GM18519 (cell line): Measurements from ENCODE around the gene ZC3H12D.

ENCODE experiments used
- ATAC-seq: cut with Tn5 transposase; IDR thresholded peaks from one replicate; pipeline ENCODE4 v1.9.1; 2021; ENCODE audit warnings: mild to moderate bottlenecking, moderate library complexity; ENCODE audit not compliant: unreplicated experiment, low FRiP score

The ZC3H12D gene

GRCh38 chr6:149422581-149422980 lies 62.2 kb downstream of the ZC3H12D start:
- ATAC-seq = no peak

DNA sequence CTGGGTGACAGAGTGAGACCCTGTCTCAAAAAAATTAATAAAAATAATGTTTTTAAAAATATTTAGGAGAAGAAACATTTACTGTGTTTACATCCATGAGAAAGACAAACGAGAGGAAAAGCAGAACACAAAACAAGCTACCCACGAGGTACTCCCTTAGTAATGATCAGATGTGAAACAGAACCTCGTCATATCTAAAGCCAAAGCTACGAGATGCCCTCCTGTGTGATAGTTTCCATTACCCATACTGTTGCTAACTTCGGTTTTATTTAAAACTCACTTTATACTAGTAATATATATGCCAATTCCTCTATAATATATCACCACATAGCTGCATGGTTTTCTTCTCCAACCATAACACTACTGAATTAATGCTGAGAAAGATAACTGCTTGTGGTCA lies 63.7 kb downstream of the ZC3H12D start:
- no peak for ATAC-seq

DNA sequence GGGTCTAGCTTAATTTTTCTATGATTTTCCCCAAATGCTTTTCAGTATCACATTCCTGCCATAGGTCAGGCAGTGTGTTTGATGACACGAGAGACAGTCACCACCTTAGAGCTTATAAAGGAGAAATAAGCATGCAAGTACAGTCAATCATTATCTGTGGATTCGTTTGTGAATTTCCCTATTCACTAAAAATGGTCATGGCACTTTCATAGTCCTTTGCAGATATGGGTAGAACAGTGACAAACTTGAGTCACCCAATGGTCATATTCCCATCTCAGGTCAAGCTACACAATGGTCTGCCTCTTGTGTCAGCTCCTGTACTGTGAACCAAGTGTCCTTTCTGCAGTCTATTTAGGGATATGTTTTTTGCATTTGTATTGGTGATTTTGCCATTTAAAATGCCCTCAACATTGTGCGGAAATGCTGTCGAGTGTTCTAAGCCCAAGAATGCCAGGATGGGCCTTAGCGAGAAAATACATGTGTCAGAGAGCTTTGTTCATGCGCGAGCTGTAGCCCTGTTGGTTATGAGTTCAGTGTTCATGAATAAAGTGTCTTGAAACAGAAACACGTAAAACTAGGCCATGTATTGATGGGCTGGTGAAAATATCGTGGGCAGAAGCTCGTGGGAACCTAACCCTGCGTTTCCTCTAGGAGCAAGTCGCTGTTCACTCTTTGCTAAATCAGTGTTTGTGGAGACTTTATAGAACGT lies 65.0 kb downstream of the ZC3H12D start:
- no peak for ATAC-seq

GRCh38 chr6:149414821-149415220 lies 70.0 kb downstream of the ZC3H12D start:
- ATAC-seq = no peak

- no peak for ATAC-seq
Observed at GRCh38 chr6:149414009-149414408, 70.8 kb downstream of the ZC3H12D start.

DNA sequence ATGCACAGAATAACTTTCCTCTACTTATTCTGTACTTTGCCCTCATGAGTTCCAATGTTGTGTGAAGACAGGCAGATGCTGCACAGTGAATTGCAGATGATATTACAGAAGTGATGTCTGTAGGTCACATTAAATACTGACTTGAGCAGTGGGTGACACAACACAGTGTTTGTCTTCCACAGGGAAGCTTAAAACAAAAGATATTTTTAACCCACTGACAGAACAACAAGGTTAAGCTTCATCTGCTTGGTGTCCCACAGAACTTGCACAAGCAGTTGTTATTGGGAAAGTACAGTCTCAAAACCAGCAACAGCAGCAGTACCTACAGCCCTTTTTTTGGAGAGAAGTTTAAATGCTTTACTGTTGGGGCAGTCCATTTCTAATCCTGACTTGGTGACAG lies 74.3 kb downstream of the ZC3H12D start:
- no peak for ATAC-seq

DNA sequence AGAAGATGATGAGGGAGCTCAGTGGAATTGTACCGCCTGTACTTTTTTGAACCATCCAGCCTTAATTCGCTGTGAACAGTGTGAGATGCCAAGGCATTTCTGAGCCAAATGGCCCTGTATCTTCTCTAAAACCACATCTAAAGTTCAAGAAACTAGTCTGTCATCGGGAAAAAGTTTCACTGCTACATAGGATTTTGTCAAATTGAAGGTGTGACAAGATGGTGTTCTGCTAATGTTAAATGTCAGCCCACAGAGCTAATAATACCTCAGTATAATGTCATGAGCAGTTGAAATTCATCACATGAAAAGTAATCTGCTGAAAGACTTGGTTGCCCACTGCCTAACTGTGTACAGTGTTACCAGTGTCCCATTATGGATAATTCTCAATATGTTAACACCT lies 75.2 kb downstream of the ZC3H12D start:
- no peak for ATAC-seq

GRCh38 chr6:149405823-149406765 lies 78.7 kb downstream of the ZC3H12D start:
- ATAC-seq = no peak

DNA sequence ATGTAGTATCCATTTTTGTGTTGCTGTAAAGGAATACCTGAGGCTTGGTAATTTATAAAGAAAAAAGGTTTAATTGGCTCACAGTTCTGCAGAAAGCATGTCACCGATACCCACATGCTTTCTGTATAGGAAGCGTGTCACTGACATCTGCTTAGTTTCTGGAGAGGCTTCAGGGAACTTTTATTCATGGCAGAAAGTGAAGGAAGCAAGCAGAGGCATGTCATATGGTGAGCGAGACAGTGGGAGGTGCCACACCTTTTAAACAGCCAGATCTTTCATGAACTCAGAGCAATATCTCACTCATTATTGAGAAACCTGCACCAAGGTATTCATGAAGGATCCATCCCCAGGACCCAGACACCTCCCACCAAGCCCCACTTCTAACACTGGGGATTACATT lies 81.3 kb downstream of the ZC3H12D start:
- no peak for ATAC-seq

GRCh38 chr6:149400050-149400449 lies 84.8 kb downstream of the ZC3H12D start, which contains the start of gene SUMO4:
Gene SUMO4 (plus strand): TSS chr6:149400262. CDS start chr6:149400392, 130 bp downstream.
- ATAC-seq = no peak

GRCh38 chr6:149397384-149397783 lies 87.4 kb downstream of the ZC3H12D start:
- no peak for ATAC-seq
